Skeletal muscle tissue (tissue), 4 donors: Measurements from ENCODE around the gene ACSF2. TPM values are rescaled to one million over a fixed set of nuclear protein-coding genes. Genes with fewer than 3 reads are reported as not detected.

Source experiments
- H3K27ac ChIP-seq: one replicate; pipeline ENCODE4 v1.7.0; 2013; ENCODE audit warnings: mild to moderate bottlenecking, low read depth, low read length, inconsistent platforms
- H3K27me3 ChIP-seq, 3 donors: one replicate each; pipeline ENCODE4 v1.7.0; 2013; ENCODE audit warnings: low read length in 3 of 3; ENCODE audit not compliant: control insufficient read depth in 3 of 3, insufficient read depth in 3 of 3
- H3K36me3 ChIP-seq, 3 donors: one replicate each; pipeline ENCODE4 v1.7.0; 2013; ENCODE audit warnings: low read length in 3 of 3; ENCODE audit not compliant: control insufficient read depth in 3 of 3, insufficient read depth in 3 of 3
- H3K4me1 ChIP-seq, 3 donors: one replicate each; pipeline ENCODE4 v1.7.0; 2013; ENCODE audit warnings: low read length in 3 of 3, mild to moderate bottlenecking in 3 of 3; ENCODE audit not compliant: control insufficient read depth in 3 of 3, insufficient read depth in 3 of 3
- H3K4me3 ChIP-seq, 3 donors: one replicate each; pipeline ENCODE4 v1.7.0; 2013; ENCODE audit warnings: low read length in 3 of 3
- H3K9ac ChIP-seq, 3 donors: one replicate each; pipeline ENCODE4 v1.7.0; 2013; ENCODE audit warnings: low read length in 3 of 3, mild to moderate bottlenecking in 3 of 3, moderate library complexity in 2 of 3, low read depth in 1 of 3
- H3K9me3 ChIP-seq, 3 donors: one replicate each; pipeline ENCODE4 v1.7.0; 2013; ENCODE audit warnings: low read length in 3 of 3; ENCODE audit not compliant: control insufficient read depth in 3 of 3
- total RNA-seq: library from RNA; depleted of rRNA; stranded (reverse); fragments of >200 nt; gene quantifications from one replicate; pipeline ENCODE4 v1.2.3, GENCODE V29; 2014
- donor health status: Osteomylitis.

The ACSF2 gene, protein sequence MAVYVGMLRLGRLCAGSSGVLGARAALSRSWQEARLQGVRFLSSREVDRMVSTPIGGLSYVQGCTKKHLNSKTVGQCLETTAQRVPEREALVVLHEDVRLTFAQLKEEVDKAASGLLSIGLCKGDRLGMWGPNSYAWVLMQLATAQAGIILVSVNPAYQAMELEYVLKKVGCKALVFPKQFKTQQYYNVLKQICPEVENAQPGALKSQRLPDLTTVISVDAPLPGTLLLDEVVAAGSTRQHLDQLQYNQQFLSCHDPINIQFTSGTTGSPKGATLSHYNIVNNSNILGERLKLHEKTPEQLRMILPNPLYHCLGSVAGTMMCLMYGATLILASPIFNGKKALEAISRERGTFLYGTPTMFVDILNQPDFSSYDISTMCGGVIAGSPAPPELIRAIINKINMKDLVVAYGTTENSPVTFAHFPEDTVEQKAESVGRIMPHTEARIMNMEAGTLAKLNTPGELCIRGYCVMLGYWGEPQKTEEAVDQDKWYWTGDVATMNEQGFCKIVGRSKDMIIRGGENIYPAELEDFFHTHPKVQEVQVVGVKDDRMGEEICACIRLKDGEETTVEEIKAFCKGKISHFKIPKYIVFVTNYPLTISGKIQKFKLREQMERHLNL
- 51.1 TPM for total RNA-seq

DNA sequence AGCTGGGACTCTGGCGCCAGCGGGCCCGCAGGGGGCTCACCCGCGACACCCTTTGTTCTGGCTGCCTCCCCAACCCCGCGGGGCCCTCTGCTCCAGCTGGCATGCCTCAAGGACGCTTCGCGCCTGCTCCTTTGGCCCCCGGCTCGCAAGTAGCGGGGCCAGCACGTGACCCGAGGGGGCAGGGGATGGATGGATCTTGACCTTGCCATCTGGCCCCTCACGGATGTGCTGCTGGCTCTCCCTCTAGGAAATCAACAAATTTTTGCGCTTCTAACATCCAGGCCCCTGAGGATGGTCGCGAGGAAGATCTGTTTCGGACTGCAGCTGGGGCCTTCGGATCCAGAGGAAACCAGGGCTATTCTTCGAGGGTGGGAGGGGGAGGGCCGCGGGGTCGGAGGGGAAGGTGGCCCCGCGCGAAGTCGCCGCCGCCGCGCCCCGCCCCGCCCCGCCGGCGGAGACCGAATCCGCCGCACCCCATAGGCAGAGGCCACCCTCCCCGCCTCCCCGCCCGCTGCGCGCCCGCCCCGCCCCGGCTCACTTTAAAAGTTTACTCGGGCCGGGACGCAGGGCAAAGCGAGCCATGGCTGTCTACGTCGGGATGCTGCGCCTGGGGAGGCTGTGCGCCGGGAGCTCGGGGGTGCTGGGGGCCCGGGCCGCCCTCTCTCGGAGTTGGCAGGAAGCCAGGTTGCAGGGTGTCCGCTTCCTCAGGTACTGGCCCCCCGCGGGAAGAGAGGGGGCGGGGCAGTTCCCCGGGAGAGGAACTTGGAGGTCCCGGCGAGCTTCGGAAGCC lies at the start of gene ACSF2:
TSS of gene ACSF2 (plus strand) at position 537 of the 790 bp plus-strand sequence. CDS start at position 581, 44 bp downstream.
- Histone ChIP-seq H3K27me3 (no peaks in the 10 kb centered on the region), H3K27ac (peak within 1 kb of the TSS; percentile 72), H3K9ac (peak within 1 kb of the TSS; percentile 72 to 90 (median 86)), H3K36me3 (peaks cover 0 to 3% (median 0%) of the 10 kb centered on the region in 3 donors), H3K4me3 (peak within 1 kb of the TSS; percentile 67 to 88 (median 83)), H3K9me3 (no peaks in the 10 kb centered on the region), H3K4me1 (peaks cover 46 to 55% (median 46%) of the 10 kb centered on the region in 3 donors)

DNA sequence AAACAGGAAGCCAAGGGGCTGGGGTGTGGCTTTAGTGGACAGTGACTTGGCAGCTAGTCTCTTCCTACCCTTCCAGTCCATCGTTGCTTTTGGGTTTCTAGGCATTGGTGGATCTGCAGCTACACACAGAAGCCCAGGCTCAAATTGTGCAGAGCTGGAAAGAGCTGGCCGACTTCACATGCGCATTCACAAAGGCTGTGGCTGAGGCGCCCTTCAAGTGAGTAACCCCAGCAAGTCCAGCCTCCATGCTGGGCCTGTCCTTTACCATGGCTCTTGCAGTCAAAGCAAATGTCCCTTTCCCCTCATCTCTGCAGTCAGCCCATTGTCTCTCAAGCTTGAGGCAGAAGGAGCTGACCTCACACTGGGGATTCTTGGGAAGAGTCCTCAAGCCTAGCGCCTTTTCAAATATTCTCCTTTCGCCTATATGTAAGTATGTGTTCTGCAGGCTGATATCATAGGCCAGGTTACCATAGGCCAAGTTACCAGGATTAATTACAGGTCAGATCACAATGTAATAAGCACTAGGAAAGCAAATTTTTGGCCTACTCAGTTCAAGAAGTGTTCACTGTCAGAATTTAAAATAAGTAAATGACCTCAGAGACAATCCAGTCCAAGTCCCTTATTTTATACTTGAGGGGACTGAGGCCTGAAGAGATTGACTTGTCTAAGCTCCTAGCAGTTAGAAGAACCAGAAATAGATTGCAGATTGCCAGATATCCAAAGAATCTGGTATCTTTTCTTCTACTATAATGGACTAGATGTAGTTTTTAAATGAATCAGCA lies 46.5 kb upstream of the ACSF2 start:
- Histone ChIP-seq H3K9me3 (no peaks in the 10 kb centered on the region), H3K9ac (no peak overlapping the region), H3K27ac (no peak overlapping the region), H3K4me3 (no peak overlapping the region), H3K4me1 (peaks cover 7 to 28% (median 14%) of the 10 kb centered on the region in 3 donors), H3K36me3 (peaks cover 15 to 27% (median 24%) of the 10 kb centered on the region in 3 donors), H3K27me3 (no peaks in the 10 kb centered on the region)

DNA sequence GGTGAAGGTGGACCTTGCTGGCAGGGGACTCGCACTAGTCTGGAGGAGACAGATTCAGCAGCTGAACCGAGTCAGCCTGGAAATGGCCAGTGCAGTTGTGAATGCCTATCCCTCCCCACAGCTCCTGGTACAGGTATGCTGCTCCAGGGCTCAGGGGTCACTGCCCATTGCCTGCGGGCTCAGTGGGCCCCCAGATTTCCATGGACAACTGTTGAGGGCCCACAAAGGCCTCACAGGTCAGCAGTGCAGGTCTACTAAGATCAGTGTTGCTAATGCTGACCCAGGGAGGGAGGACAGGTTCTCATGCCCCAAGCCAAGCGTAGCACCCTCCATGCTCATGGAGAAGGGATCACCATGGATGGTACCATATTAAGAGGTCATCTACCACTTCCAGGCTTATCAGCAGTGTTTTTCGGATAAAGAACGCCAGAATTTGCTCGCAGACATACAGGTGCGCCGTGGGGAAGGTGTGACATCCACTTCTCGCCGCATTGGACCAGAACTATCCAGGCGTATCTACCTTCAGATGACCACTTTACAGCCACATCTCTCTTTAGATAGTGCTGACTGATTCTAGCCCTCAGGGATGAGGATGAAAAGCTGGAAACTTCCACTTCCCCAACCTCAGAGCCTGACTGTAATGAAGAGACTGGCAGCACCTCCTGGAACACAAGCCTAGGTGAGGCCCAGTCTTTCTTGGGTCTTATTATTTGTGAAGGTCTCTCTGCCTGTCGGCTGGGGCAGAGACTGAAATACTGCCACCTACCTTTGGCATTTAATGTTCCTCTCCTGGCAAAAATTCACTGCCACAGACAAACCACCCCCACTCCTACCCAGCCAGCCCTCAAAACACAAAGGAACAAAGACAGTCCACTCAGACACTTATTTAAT lies 45.4 kb upstream of the ACSF2 start:
- Histone ChIP-seq H3K4me3 (no peak overlapping the region), H3K9me3 (no peaks in the 10 kb centered on the region), H3K36me3 (peaks cover 23 to 38% (median 35%) of the 10 kb centered on the region in 3 donors), H3K9ac (no peak overlapping the region), H3K4me1 (peaks cover 7 to 28% (median 14%) of the 10 kb centered on the region in 3 donors), H3K27ac (no peak overlapping the region), H3K27me3 (no peaks in the 10 kb centered on the region)

DNA sequence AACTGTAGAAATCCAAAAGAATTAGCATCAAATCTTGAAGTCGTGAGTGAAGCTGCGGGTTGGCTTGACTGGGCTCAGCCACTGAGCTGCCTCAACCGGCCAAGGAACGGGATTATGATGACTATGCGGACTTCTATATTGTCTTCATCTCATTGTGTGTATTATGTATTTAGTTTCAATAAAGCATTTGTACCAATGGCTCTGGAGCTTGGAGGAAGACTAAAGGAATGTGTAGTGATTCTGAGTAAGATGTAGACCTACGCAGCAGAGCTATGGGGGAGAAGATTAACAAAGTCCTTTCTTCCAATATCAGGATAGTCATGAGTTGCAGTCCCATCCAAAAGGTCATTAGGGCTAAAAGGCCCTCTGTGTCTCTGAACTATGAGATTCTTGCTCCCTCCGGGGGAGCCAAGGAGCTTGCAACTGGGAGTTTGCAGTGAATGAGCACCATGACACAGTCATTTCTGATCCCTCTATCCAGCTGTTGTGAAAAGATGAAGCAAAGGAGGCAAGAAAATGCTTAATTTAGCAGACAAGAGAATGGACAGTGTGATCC lies 44.7 kb upstream of the ACSF2 start:
- H3K4me3 ChIP-seq = no peak overlapping the region
- H3K27me3 ChIP-seq = no peaks in the 10 kb centered on the region
- peaks cover 29 to 45% (median 42%) of the 10 kb centered on the region in 3 donors for H3K36me3 ChIP-seq
- no peak overlapping the region for H3K27ac ChIP-seq
- peak overlapping the region in 1 of 3 donors; percentile 15 for H3K9ac ChIP-seq
- peaks cover 7 to 28% (median 14%) of the 10 kb centered on the region in 3 donors for H3K4me1 ChIP-seq
- no peaks in the 10 kb centered on the region for H3K9me3 ChIP-seq

DNA sequence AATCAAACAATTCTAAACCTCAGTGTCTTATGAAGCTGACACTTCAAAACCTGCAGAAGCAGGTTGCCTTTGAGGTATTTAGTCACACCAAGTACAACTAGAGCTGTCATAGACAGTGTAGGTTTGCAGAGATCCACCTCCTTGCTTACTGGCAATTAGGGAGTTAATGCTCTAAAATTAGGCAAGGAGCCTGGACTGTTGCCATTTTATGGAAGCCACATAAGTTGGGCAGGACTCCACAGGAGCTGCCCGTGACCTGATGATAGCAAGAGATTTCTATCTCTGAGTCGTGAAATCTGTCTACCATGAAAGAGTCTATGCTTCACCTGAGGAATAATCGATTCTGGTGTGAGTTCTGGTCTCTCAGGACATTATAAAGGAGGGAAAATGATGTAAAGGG lies 44.1 kb upstream of the ACSF2 start:
- peaks cover 34 to 50% (median 48%) of the 10 kb centered on the region in 3 donors for H3K36me3 ChIP-seq
- H3K27me3 ChIP-seq = no peaks in the 10 kb centered on the region
- peak overlapping the region in 1 of 3 donors; percentile 23 for H3K9ac ChIP-seq
- no peak overlapping the region for H3K27ac ChIP-seq
- no peak overlapping the region for H3K4me3 ChIP-seq
- no peaks in the 10 kb centered on the region for H3K9me3 ChIP-seq
- peaks cover 7 to 28% (median 14%) of the 10 kb centered on the region in 3 donors for H3K4me1 ChIP-seq

DNA sequence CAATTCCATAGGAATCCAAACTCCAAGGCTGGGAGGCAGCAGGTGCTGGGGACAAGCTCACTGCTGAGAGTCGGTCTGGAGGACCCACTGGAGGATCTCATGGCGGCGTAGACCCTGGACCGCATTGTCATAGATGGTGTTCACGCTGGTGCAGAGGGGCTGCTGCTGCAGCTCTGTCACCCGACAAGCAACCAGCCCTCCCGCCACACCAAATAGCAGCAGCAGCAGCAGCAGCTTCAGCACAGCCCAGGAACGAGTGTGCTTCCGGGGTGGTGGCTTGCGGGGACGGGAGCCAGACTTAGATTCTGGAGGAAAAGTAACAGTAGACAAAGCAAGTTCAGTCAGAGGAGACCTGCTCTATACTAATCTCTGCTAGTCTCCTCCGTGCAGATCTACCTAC lies 43.1 kb upstream of the ACSF2 start:
- H3K4me1 ChIP-seq = peaks cover 7 to 28% (median 14%) of the 10 kb centered on the region in 3 donors
- H3K9ac ChIP-seq = no peak overlapping the region
- H3K36me3 ChIP-seq = peaks cover 42 to 60% (median 57%) of the 10 kb centered on the region in 3 donors
- no peak overlapping the region for H3K27ac ChIP-seq
- no peak overlapping the region for H3K4me3 ChIP-seq
- H3K9me3 ChIP-seq = no peaks in the 10 kb centered on the region
- no peaks in the 10 kb centered on the region for H3K27me3 ChIP-seq

DNA sequence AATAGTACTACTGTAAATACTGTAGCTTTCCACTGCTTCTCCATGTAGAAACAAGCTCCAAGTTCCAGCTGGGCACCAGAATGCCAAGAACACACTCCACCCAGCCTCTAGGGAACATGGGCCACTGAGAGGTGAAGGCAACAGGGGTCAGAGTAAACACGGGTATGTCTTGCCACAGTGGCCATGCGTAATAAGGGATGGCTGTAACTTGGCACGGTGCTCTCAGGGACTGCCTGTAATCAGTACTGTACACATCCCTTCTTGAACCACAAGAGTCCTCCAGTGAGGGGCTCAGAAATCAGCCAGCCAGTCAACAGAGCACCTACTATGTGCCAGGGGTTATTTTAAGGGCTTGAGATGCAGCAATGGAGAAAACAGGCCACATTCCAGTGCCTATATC lies 39.5 kb upstream of the ACSF2 start:
- no peak overlapping the region for H3K4me3 ChIP-seq
- no peaks in the 10 kb centered on the region for H3K9me3 ChIP-seq
- no peak overlapping the region for H3K27ac ChIP-seq
- H3K27me3 ChIP-seq = no peaks in the 10 kb centered on the region
- peaks cover 0 to 9% (median 2%) of the 10 kb centered on the region in 3 donors for H3K4me1 ChIP-seq
- peaks cover 60 to 89% (median 88%) of the 10 kb centered on the region in 3 donors for H3K36me3 ChIP-seq
- H3K9ac ChIP-seq = no peak overlapping the region

DNA sequence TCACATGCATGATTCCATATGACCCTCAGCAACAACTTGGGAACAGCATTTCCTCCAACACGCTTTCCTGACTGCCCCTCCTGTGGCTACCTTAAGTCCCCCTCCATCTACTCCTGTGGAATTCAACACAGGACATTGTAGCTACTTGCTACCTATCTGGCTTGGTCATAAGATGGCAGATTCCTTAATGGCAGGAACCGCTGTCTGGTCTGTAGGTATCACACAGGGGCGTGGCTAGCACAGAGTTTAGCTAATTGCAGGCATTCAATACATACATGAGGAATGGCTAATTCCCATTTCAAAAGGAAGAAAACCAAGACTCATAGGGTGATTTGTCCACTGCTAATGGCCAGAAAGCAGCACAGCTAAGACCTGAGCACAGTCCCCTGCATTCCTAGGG lies 37.3 kb upstream of the ACSF2 start:
- Histone ChIP-seq H3K27me3 (no peaks in the 10 kb centered on the region), H3K36me3 (peaks cover 71 to 96% (median 95%) of the 10 kb centered on the region in 3 donors)

More for the DNA sequence above, 37.3 kb upstream of the ACSF2 start:
- H3K4me1 ChIP-seq = no peaks in the 10 kb centered on the region
- H3K9ac ChIP-seq = no peak overlapping the region
- no peak overlapping the region for H3K4me3 ChIP-seq
- H3K27ac ChIP-seq = no peak overlapping the region
- no peaks in the 10 kb centered on the region for H3K9me3 ChIP-seq
